Measurements from ENCODE around the gene RBPJL.

The RBPJL gene

GRCh38 chr20:45317826-45318225 is 11.2 kb downstream of the RBPJL start:
- DNase-seq (ENCODE audit: low spot score): no peak

GRCh38 chr20:45318386-45318939 is 11.8 kb downstream of the RBPJL start:
- DNase-seq (ENCODE audit: low spot score): no peak

- DNase-seq (ENCODE audit: low spot score): no peak
Measured at GRCh38 chr20:45318948-45319347, 12.3 kb downstream of the RBPJL start.

GRCh38 chr20:45320948-45321595 is 14.4 kb downstream of the RBPJL start:
- no peak for DNase-seq (ENCODE audit: low spot score)

- peak; percentile 86 for DNase-seq (ENCODE audit: low spot score)
Measured at GRCh38 chr20:45322952-45323383, 16.3 kb downstream of the RBPJL start.

- DNase-seq (ENCODE audit: low spot score): no peak
Measured at GRCh38 chr20:45323731-45324130, 17.1 kb downstream of the RBPJL start.

GRCh38 chr20:45325371-45325770 is 18.7 kb downstream of the RBPJL start:
- no peak for DNase-seq (ENCODE audit: low spot score)

- no peak for DNase-seq (ENCODE audit: low spot score)
Measured at GRCh38 chr20:45328451-45328850, 21.8 kb downstream of the RBPJL start.

GRCh38 chr20:45329497-45330319 is 23.1 kb downstream of the RBPJL start:
- no peak for DNase-seq (ENCODE audit: low spot score)

GRCh38 chr20:45330476-45330875 is 23.8 kb downstream of the RBPJL start:
- DNase-seq (ENCODE audit: low spot score): no peak

GRCh38 chr20:45336530-45337366 is 30.1 kb downstream of the RBPJL start:
- peak; percentile 41 for DNase-seq (ENCODE audit: low spot score)

- DNase-seq (ENCODE audit: low spot score): peak; percentile 86
Measured at GRCh38 chr20:45337367-45338120, 30.9 kb downstream of the RBPJL start.

GRCh38 chr20:45338121-45339030 is 31.7 kb downstream of the RBPJL start:
- DNase-seq (ENCODE audit: low spot score): no peak

- DNase-seq (ENCODE audit: low spot score): no peak
Measured at GRCh38 chr20:45339084-45339483, 32.4 kb downstream of the RBPJL start.

GRCh38 chr20:45339799-45340198 is 33.2 kb downstream of the RBPJL start:
- no peak for DNase-seq (ENCODE audit: low spot score)

- no peak for DNase-seq (ENCODE audit: low spot score)
Measured at GRCh38 chr20:45340236-45340847, 33.7 kb downstream of the RBPJL start.

GRCh38 chr20:45340951-45341350 is 34.3 kb downstream of the RBPJL start:
- DNase-seq (ENCODE audit: low spot score): no peak

GRCh38 chr20:45341579-45341938 is 34.9 kb downstream of the RBPJL start:
- DNase-seq (ENCODE audit: low spot score): no peak

- peak; percentile 64 for DNase-seq (ENCODE audit: low spot score)
Measured at GRCh38 chr20:45341939-45342854, 35.6 kb downstream of the RBPJL start.
